Subcutaneous abdominal adipose tissue (tissue), 5 donors: Measurements from ENCODE around the gene ICAM1.
A peak's percentile ranks its signal among the peaks of the same experiment; 100 is the strongest.
"Not testable (repeated sequence)": the region's sequence is repeated elsewhere in the genome, so short reads cannot be mapped to it uniquely, and the experiment has no call there.

ENCODE experiments used
- H3K27ac ChIP-seq: one replicate; pipeline ENCODE4 v1.7.0; 2013; ENCODE audit warnings: low read depth, mild to moderate bottlenecking, inconsistent platforms, low read length, moderate library complexity
- H3K27me3 ChIP-seq, 5 donors: one replicate each; pipeline ENCODE4 v1.7.0; 2013; ENCODE audit warnings: low read length in 5 of 5, inconsistent platforms in 1 of 5; ENCODE audit not compliant: control insufficient read depth in 5 of 5, insufficient read depth in 4 of 5
- H3K36me3 ChIP-seq, 5 donors: one replicate each; pipeline ENCODE4 v1.7.0; 2013; ENCODE audit warnings: low read length in 5 of 5; ENCODE audit not compliant: control insufficient read depth in 5 of 5, insufficient read depth in 5 of 5
- H3K4me1 ChIP-seq, 5 donors: one replicate each; pipeline ENCODE4 v1.7.0; 2013; ENCODE audit warnings: low read length in 5 of 5, mild to moderate bottlenecking in 3 of 5, moderate library complexity in 1 of 5; ENCODE audit not compliant: control insufficient read depth in 5 of 5, insufficient read depth in 5 of 5
- H3K4me3 ChIP-seq, 5 donors: one replicate each; pipeline ENCODE4 v1.7.0; 2013; ENCODE audit warnings: low read length in 5 of 5, low read depth in 1 of 5
- H3K9ac ChIP-seq, 5 donors: one replicate each; pipeline ENCODE4 v1.7.0; 2013; ENCODE audit warnings: low read length in 5 of 5, mild to moderate bottlenecking in 4 of 5, moderate library complexity in 3 of 5
- H3K9me3 ChIP-seq, 5 donors: one replicate each; pipeline ENCODE4 v1.7.0; 2013; ENCODE audit warnings: low read length in 5 of 5; ENCODE audit not compliant: control insufficient read depth in 5 of 5
- donor health status: healthy.
- donor health status: healthy.
- donor health status: healthy.
- donor health status: healthy.
- donor health status: healthy.

ICAM1 gene

DNA sequence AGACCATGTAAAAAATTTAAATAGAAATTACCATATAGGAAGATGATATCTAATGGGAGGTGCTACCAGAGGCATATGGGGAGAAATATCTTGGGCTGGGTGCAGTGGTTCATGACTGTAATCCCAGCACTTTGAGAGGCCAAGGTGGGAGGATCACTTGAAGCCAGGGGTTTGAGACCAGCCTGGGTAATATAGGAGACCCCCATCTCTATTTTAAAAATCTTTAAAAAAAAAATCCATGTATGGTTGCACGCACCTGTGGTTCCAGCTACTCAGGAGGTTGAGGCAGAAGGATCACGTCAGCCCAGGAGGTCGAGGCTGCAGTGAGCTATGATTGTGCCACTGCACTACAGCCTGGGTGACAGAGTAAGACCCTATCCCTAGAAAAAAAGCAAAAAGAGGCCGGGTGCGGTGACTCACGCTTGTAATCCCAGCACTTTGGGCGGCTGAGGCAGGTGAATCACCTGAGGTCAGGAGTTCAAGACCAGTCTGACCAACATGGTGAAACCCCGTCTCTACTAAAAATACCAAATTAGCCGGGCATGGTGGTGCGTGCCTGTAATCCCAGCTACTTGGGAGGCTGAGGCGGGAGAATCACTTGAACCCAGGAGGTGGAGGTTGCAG lies 29.0 kb upstream of the ICAM1 start:
- not testable (repeated sequence) for H3K9me3 ChIP-seq, H3K4me3 ChIP-seq, H3K27ac ChIP-seq, H3K27me3 ChIP-seq, H3K9ac ChIP-seq, H3K36me3 ChIP-seq
- H3K4me1 ChIP-seq = peaks cover 0 to 18% (median 8%) of the 10 kb centered on the region in 5 donors

DNA sequence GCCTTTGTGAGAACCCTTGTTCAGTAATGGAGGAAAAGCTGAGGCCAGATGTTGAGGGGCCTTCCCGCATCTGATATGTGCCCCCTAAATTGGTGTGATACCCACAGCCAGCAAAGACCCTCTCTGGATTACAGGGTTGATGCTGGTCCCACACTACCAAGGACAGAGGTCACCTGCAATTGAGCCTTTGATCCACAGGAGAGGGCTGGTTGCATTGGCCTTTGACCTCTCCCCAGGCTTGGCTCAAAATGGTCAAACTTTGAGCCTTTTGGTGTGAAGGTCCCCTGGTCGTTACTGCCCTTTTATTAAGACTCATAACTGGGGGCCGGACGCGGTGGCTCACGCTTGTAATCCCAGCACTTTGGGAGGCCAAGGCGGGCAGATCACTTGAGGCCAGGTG lies 27.3 kb upstream of the ICAM1 start:
- no peak overlapping the region for H3K4me3 ChIP-seq
- H3K27ac ChIP-seq = no peak overlapping the region
- no peaks in the 10 kb centered on the region for H3K27me3 ChIP-seq
- H3K9ac ChIP-seq = no peak overlapping the region
- no peaks in the 10 kb centered on the region for H3K9me3 ChIP-seq
- H3K36me3 ChIP-seq = no peaks in the 10 kb centered on the region
- H3K4me1 ChIP-seq = peaks cover 0 to 3% (median 0%) of the 10 kb centered on the region in 5 donors

DNA sequence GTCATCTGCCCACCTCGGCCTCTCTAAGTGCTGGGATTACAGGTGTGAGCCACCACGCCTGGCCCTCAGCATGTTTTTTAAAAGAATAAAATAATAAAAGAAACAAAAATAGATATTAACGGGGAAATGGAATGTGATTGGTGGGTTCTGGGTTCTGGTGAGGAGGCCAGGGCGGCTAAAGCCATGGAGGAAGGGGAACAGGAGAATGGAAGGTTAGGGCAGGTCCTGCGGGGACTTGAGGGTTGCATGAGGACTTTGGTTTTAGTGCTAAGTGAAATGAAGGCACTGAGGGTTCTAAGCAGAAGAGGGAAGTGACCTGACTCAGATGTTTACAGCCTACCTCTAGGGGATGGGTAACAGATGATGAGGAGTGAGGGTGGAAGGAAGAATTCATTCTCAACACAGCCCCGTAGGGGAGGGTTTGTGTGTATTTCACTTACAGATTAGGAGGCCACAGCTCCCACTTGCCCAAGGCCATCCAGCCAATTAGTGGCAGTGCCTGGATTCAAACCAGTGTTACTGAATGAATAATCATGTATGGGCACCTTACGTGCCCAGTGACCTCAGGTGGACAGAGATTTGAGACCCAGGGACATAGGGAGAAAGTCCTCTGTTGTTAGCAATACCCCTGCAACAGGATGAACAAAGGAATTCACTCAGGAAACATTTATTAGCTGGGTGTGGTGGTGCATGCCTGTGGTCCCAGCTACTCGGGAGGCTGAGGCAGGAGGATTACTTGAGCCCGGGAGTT lies 25.6 kb upstream of the ICAM1 start:
- H3K27ac ChIP-seq = no peak overlapping the region
- H3K9me3 ChIP-seq = no peaks in the 10 kb centered on the region
- no peak overlapping the region for H3K9ac ChIP-seq
- no peaks in the 10 kb centered on the region for H3K27me3 ChIP-seq
- H3K4me1 ChIP-seq = peaks cover 0 to 5% (median 0%) of the 10 kb centered on the region in 5 donors
- H3K36me3 ChIP-seq = no peaks in the 10 kb centered on the region
- H3K4me3 ChIP-seq = no peak overlapping the region

DNA sequence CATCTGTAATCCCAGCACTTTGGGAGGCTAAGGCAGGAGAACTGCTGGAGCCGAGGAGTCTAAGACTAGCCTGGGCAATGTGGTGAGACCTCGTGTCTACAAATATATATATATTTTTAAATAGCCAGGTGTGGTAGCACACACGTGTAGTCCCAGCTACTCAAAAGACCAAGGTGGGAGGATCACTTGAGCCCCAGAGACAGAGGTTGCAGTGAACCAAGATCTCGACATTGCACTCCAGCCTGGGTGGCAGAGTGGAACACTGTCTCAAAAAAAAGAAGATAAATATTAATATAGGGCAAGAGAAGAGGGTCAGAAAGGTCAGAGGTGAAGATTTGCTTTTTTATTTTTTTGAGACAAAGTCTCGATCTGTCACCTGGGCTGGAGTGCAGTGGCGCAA lies 24.4 kb upstream of the ICAM1 start:
- no peaks in the 10 kb centered on the region for H3K27me3 ChIP-seq
- H3K36me3 ChIP-seq = no peaks in the 10 kb centered on the region
- no peaks in the 10 kb centered on the region for H3K9me3 ChIP-seq
- H3K9ac ChIP-seq = no peak overlapping the region
- no peak overlapping the region for H3K4me3 ChIP-seq
- peaks cover 0 to 14% (median 2%) of the 10 kb centered on the region in 5 donors for H3K4me1 ChIP-seq
- no peak overlapping the region for H3K27ac ChIP-seq

DNA sequence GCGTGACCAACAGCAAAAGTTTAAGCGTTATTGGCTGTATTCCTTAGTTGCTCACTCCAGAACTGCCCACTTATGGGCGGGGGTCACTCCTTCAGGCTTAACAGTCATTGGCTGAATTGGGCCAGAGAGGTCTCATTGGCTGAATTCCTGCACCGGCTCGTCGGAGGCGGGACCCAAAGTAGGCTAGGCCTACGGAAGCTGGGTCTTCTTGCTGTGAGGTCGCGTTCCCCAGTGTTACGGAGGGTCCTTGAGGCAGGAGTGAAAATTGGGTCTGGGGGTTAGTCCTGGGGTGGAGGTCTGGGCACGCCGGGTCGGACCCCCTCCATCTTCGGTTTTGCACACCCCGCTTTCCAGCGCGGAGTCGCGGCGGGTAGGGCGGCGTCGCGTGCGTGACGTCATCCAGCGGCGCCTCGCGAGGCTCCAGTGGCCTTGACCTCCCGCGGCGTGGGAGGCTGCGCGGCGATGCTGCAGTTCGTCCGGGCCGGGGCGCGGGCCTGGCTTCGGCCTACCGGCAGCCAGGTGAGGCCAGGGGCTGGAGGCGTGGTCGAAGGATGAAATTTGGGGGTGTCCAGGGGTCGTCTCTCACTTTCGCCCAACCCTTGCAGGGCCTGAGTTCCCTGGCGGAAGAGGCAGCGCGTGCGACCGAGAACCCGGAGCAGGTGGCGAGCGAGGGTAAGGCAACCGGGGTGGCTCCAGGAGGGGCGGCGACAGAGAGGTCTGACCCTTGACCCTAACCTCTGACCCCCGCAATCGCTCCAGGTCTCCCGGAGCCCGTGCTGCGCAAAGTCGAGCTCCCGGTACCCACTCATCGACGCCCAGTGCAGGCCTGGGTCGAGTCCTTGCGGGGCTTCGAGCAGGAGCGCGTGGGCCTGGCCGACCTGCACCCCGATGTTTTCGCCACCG lies 18.9 kb upstream of the ICAM1 start, which contains the start of gene MRPL4:
Gene MRPL4, plus strand, starts transcription at position 423 of the 903 bp plus-strand sequence. Its CDS starts 40 bp downstream, at position 463.
- Histone ChIP-seq H3K36me3 (peaks cover 0 to 28% (median 24%) of the 10 kb centered on the region in 5 donors), H3K9me3 (no peaks in the 10 kb centered on the region), H3K27me3 (no peaks in the 10 kb centered on the region), H3K9ac (peak within 1 kb of the TSS; percentile 77 to 92 (median 79)), H3K4me3 (peak within 1 kb of the TSS; percentile 87 to 100 (median 100)), H3K4me1 (peaks cover 0 to 25% (median 12%) of the 10 kb centered on the region in 5 donors), H3K27ac (peak within 1 kb of the TSS; percentile 50)

DNA sequence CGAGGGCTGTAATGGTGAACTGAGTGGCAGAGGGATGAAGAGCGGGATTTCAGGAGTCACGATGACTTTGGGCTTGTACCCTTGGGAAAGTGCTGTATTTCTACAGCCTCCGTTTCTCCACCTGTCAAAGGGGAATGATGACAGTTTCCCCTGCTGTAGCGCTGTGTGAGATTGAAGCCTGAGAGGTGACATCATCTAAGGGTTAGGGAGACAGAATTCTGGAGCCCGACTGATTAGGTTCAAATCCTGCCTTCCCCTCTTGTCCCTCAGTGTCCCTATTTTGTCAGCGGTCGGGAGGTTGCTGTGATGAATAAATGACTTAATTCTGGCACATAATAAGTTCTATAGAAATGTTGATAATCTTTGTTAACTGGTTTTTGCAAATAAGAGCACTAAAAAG lies 18.2 kb upstream of the ICAM1 start:
- Histone ChIP-seq H3K9ac (peak overlapping the region; percentile 77 to 92 (median 79)), H3K4me1 (peaks cover 0 to 25% (median 12%) of the 10 kb centered on the region in 5 donors), H3K36me3 (peaks cover 0 to 35% (median 31%) of the 10 kb centered on the region in 5 donors), H3K27ac (peak overlapping the region; percentile 50), H3K27me3 (no peaks in the 10 kb centered on the region), H3K4me3 (peak overlapping the region; percentile 68 to 100 (median 100)), H3K9me3 (no peaks in the 10 kb centered on the region)

DNA sequence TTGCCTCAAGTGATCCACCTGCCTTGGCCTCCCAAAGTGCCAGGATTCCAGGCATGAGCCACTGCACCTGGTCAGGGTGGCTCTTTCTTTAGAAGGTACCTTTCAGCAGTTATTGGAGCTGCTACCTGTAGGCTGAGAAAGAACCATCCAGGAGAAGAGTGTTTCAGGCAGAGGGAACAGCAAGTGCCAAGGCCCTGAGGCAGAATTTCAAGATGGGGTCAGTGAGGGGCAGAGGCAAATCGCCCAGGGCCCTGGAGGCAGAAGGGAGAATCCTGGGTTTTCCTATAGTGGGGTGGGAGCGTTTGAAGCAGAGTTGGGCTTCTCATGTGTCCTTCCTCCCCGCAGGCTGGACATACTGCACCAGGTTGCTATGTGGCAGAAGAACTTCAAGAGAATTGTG lies 16.7 kb upstream of the ICAM1 start:
- Histone ChIP-seq H3K4me1 (peaks cover 0 to 28% (median 14%) of the 10 kb centered on the region in 5 donors), H3K27ac (no peak overlapping the region), H3K4me3 (no peak overlapping the region), H3K27me3 (no peaks in the 10 kb centered on the region), H3K9ac (no peak overlapping the region), H3K36me3 (peaks cover 0 to 47% (median 42%) of the 10 kb centered on the region in 5 donors), H3K9me3 (no peaks in the 10 kb centered on the region)

DNA sequence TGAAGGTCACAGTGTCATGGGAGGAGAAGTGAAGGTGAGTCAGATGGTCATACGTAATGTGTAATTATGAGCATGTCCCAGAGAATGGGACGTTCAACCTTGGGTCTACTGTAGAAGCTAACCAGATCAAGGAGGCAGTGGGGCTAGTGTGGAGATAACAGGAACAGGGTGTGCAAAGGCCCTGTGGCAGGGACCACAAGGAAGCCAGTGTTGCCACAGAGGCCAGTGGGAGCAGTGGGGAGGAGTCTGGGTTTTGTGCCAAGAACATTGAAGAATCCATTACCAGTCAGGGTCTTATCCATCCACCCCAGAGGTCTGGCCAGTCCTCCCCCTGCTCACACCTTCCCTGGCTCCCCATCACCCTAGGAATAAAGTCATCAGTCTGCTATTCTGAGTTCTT lies 15.6 kb upstream of the ICAM1 start:
- H3K9ac ChIP-seq = no peak overlapping the region
- H3K27ac ChIP-seq = no peak overlapping the region
- peaks cover 0 to 23% (median 13%) of the 10 kb centered on the region in 5 donors for H3K4me1 ChIP-seq
- H3K4me3 ChIP-seq = no peak overlapping the region
- no peaks in the 10 kb centered on the region for H3K9me3 ChIP-seq
- H3K27me3 ChIP-seq = no peaks in the 10 kb centered on the region
- peaks cover 0 to 50% (median 49%) of the 10 kb centered on the region in 5 donors for H3K36me3 ChIP-seq

DNA sequence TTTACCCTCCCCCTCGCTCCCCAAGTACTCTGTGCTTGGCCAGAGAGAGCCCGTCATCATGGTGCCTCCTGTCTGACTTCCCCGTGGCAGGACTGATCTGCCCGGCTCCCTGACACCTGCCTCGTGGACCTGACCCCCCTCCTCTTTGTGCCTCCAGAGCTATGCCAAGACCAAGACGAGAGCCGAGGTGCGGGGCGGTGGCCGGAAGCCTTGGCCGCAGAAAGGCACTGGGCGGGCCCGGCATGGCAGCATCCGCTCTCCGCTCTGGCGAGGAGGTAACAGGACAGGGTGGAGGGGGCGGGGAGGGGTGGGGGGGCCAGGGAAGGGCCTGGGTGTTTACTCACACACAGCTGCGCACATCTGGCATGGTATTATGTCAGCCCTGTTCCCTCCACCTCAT lies 14.4 kb upstream of the ICAM1 start:
- peaks cover 0 to 15% (median 10%) of the 10 kb centered on the region in 5 donors for H3K4me1 ChIP-seq
- peaks cover 0 to 50% (median 49%) of the 10 kb centered on the region in 5 donors for H3K36me3 ChIP-seq
- H3K9ac ChIP-seq = no peak overlapping the region
- no peak overlapping the region for H3K4me3 ChIP-seq
- no peaks in the 10 kb centered on the region for H3K27me3 ChIP-seq
- H3K27ac ChIP-seq = no peak overlapping the region
- H3K9me3 ChIP-seq = no peaks in the 10 kb centered on the region
